Common myeloid progenitor, CD34-positive (primary cell): ENCODE measurements around the gene CD2AP.

ENCODE experiments used
- CTCF ChIA-PET: fragments of 350-600 bp; sonication (Branson Sonifier 250); formaldehyde crosslinking; loops from one replicate; lab custom pipeline; 2021; ENCODE audit warnings: antibody characterized with exemption; lab: Charles Lee
- POLR2A ChIA-PET: fragments of 350-600 bp; sonication (Branson Sonifier 250); formaldehyde crosslinking; loops from one replicate; lab custom pipeline; 2021; ENCODE audit warnings: antibody characterized with exemption; lab: Charles Lee
- DNase-seq, 3 donors: peaks; one replicate each; pipeline versions ENCODE4 v3.0.0 to v3.0.0-alpha.2; 2013
- H3K27ac ChIP-seq, 2 experiments: 1 replicate in 1 of 2; 2 replicates in 1 of 2; pipeline ENCODE4 v1.7.0; 2013; ENCODE audit warnings: inconsistent platforms in 2 of 2, low read length in 2 of 2, mild to moderate bottlenecking in 2 of 2, low read depth in 1 of 2, moderate library complexity in 1 of 2; ENCODE audit not compliant: severe bottlenecking in 2 of 2, insufficient read depth in 1 of 2, poor library complexity in 1 of 2
- H3K27me3 ChIP-seq, 5 experiments: replicated peaks in 2 of 5; 1 replicate in 3 of 5; 2 replicates in 2 of 5; pipeline versions ENCODE4 v1.6.1 to v1.7.0; 2013; ENCODE audit warnings: low read length in 4 of 5, mild to moderate bottlenecking in 2 of 5, moderate library complexity in 2 of 5, inconsistent platforms in 1 of 5; ENCODE audit not compliant: insufficient read depth in 5 of 5, control insufficient read depth in 4 of 5
- H3K36me3 ChIP-seq, 4 experiments: 1 replicate in 2 of 4; 2 replicates in 2 of 4; pipeline versions ENCODE4 v1.6.1 to v1.7.0; 2013; ENCODE audit warnings: low read length in 3 of 4, control low read depth in 1 of 4, mild to moderate bottlenecking in 1 of 4; ENCODE audit not compliant: control insufficient read depth in 4 of 4, insufficient read depth in 4 of 4
- H3K4me1 ChIP-seq, 4 experiments: 1 replicate in 3 of 4; 2 replicates in 1 of 4; pipeline versions ENCODE4 v1.6.1 to v1.7.1; 2013; ENCODE audit warnings: low read length in 3 of 4, mild to moderate bottlenecking in 3 of 4, control low read depth in 1 of 4, inconsistent platforms in 1 of 4, moderate library complexity in 1 of 4; ENCODE audit not compliant: control insufficient read depth in 4 of 4, insufficient read depth in 4 of 4; ENCODE audit errors: control extremely low read depth in 1 of 4
- H3K4me3 ChIP-seq, 7 experiments: 1 replicate in 4 of 7; 2 replicates in 3 of 7; pipeline versions ENCODE4 v1.5.1 to v1.7.0; 2013; ENCODE audit warnings: mild to moderate bottlenecking in 7 of 7, low read length in 6 of 7, moderate library complexity in 6 of 7, inconsistent platforms in 2 of 7, low read depth in 2 of 7, control low read depth in 1 of 7; ENCODE audit not compliant: insufficient read depth in 4 of 7, control insufficient read depth in 1 of 7; ENCODE audit errors: extremely low read depth in 1 of 7
- H3K9me3 ChIP-seq, 5 experiments: 1 replicate in 4 of 5; 2 replicates in 1 of 5; pipeline versions ENCODE4 v1.6.1 to v1.7.1; 2013; ENCODE audit warnings: low read length in 4 of 5, mild to moderate bottlenecking in 2 of 5, inconsistent platforms in 1 of 5, low read depth in 1 of 5, moderate library complexity in 1 of 5; ENCODE audit not compliant: control insufficient read depth in 4 of 5, insufficient read depth in 2 of 5; ENCODE audit errors: control extremely low read depth in 1 of 5
- WGBS: methylation state at CpG from one replicate; pipeline ENCODE4 v1.1.5; 2013; ENCODE audit not compliant: insufficient coverage; 5-methylcytosine and 5-hydroxymethylcytosine counted together

CD2AP gene

GRCh38 chr6:47581591-47581990 lies 104.0 kb downstream of the CD2AP start:
- POLR2A ChIA-PET, result interaction anchor here (1.0 kb wide), 1 partner anchor 13 kb away, joined by 3 read pairs; no protein-coding TSS in a partner anchor
- DNase-seq, result no peak
- CTCF ChIA-PET, result interaction anchor here (1.0 kb wide), 1 partner anchor 168 kb away, joined by 3 read pairs; no protein-coding TSS in a partner anchor
- Histone ChIP-seq H3K36me3 (peaks cover 11 to 56% (median 31%) of the 10 kb centered on the region in 4 experiments), H3K4me3 (no peak overlapping the region), H3K27ac (no peak overlapping the region), H3K9me3 (peaks cover 0 to 1% (median 0%) of the 10 kb centered on the region in 5 experiments), H3K4me1 (no peaks in the 10 kb centered on the region), H3K27me3 (no peaks in the 10 kb centered on the region)
- no CpG with 5 or more reads among the region's 2 CpGs for WGBS

- Histone ChIP-seq H3K4me3 (no peak overlapping the region), H3K27me3 (no peaks in the 10 kb centered on the region), H3K27ac (no peak overlapping the region), H3K4me1 (no peaks in the 10 kb centered on the region), H3K9me3 (peaks cover 0 to 1% (median 0%) of the 10 kb centered on the region in 5 experiments), H3K36me3 (peaks cover 17 to 60% (median 31%) of the 10 kb centered on the region in 4 experiments)
- ChIA-PET CTCF (no interaction called here), POLR2A (no interaction called here)
- no peak for DNase-seq
Observed at GRCh38 chr6:47587493-47587892, 109.9 kb downstream of the CD2AP start.

- H3K4me3 ChIP-seq, result no peak overlapping the region
- no peaks in the 10 kb centered on the region for H3K27me3 ChIP-seq
- 100% methylated on average over 1 of the region's 3 CpGs for WGBS
- POLR2A ChIA-PET, result no interaction called here
- no peaks in the 10 kb centered on the region for H3K4me1 ChIP-seq
- peaks cover 18 to 59% (median 33%) of the 10 kb centered on the region in 4 experiments for H3K36me3 ChIP-seq
- DNase-seq, result peak in 2 of 3 donors; percentile 35 to 37
- CTCF ChIA-PET, result interaction anchor here (1.0 to 1.8 kb wide), 3 partner anchors 16 to 178 kb away, joined by 3 to 4 read pairs (median 4); no protein-coding TSS in a partner anchor
- H3K27ac ChIP-seq, result peak overlapping the region in 1 of 2 experiments; percentile 18
- H3K9me3 ChIP-seq, result peaks cover 0 to under 1% (median 0%) of the 10 kb centered on the region in 5 experiments
Observed at GRCh38 chr6:47592131-47592840, 114.7 kb downstream of the CD2AP start.

- peaks cover 0 to 2% (median 0%) of the 10 kb centered on the region in 5 experiments for H3K9me3 ChIP-seq
- CTCF ChIA-PET, result interaction anchor here (0.8 kb wide), 1 partner anchor 14 kb away, joined by 3 read pairs; no protein-coding TSS in a partner anchor
- peaks cover 16 to 64% (median 37%) of the 10 kb centered on the region in 4 experiments for H3K36me3 ChIP-seq
- DNase-seq, result no peak
- H3K27ac ChIP-seq, result no peak overlapping the region
- POLR2A ChIA-PET, result no interaction called here
- H3K27me3 ChIP-seq, result no peaks in the 10 kb centered on the region
- WGBS, result 100% methylated on average over 1 of the region's 3 CpGs
- no peak overlapping the region for H3K4me3 ChIP-seq
- H3K4me1 ChIP-seq, result no peaks in the 10 kb centered on the region
Observed at GRCh38 chr6:47593979-47594378, 116.4 kb downstream of the CD2AP start.

- 100% methylated on average over 1 of the region's 1 CpG for WGBS
- H3K36me3 ChIP-seq, result peaks cover 14 to 51% (median 34%) of the 10 kb centered on the region in 4 experiments
- DNase-seq, result no peak
- ChIA-PET CTCF (interaction anchor here (1.2 kb wide), 1 partner anchor 10 kb away, joined by 3 read pairs; no protein-coding TSS in a partner anchor), POLR2A (no interaction called here)
- no peaks in the 10 kb centered on the region for H3K27me3 ChIP-seq
- no peaks in the 10 kb centered on the region for H3K4me1 ChIP-seq
- H3K4me3 ChIP-seq, result no peak overlapping the region
- H3K27ac ChIP-seq, result no peak overlapping the region
- H3K9me3 ChIP-seq, result peaks cover 0 to 2% (median 0%) of the 10 kb centered on the region in 5 experiments
Observed at GRCh38 chr6:47595785-47596184, 118.2 kb downstream of the CD2AP start.

GRCh38 chr6:47598367-47598766 lies 120.8 kb downstream of the CD2AP start:
- H3K27ac ChIP-seq, result no peak overlapping the region

GRCh38 chr6:47599512-47599911 lies 121.9 kb downstream of the CD2AP start:
- Histone ChIP-seq H3K4me3 (no peak overlapping the region), H3K4me1 (no peaks in the 10 kb centered on the region), H3K36me3 (peaks cover 17 to 38% (median 26%) of the 10 kb centered on the region in 4 experiments), H3K27me3 (no peaks in the 10 kb centered on the region), H3K9me3 (peaks cover 0 to 2% (median 0%) of the 10 kb centered on the region in 5 experiments), H3K27ac (no peak overlapping the region)
- DNase-seq, result no peak
- ChIA-PET CTCF (no interaction called here), POLR2A (no interaction called here)
- WGBS, result no CpG with 5 or more reads among the region's 1 CpG

More at GRCh38 chr6:47598367-47598766, 120.8 kb downstream of the CD2AP start:
- Histone ChIP-seq H3K36me3 (peaks cover 16 to 43% (median 25%) of the 10 kb centered on the region in 4 experiments), H3K27me3 (no peaks in the 10 kb centered on the region), H3K4me1 (no peaks in the 10 kb centered on the region), H3K4me3 (no peak overlapping the region), H3K9me3 (peaks cover 0 to 2% (median 0%) of the 10 kb centered on the region in 5 experiments)
- CTCF ChIA-PET, result no interaction called here
- POLR2A ChIA-PET, result no interaction called here
- DNase-seq, result no peak
- 67% methylated on average over 1 of the region's 4 CpGs for WGBS
